Esophagus squamous epithelium (tissue), 5 donors: ENCODE data around the gene COQ5. TPM values are rescaled to one million over a fixed set of nuclear protein-coding genes. Genes with fewer than 3 reads are reported as not detected.

Experiments used
- DNase-seq: peaks from one replicate; lab custom pipeline; 2025; lab: John Stamatoyannopoulos, UW
- H3K27ac ChIP-seq, 4 donors: fragments of 200-600 bp; sonication (generic); one replicate each; pipeline ENCODE4 v1.5.1; 2016 to 2019; ENCODE audit warnings: mild to moderate bottlenecking in 1 of 4
- H3K27me3 ChIP-seq, 4 donors: fragments of 200-600 bp; sonication (generic); 1 replicate in 3 of 4; 2 replicates in 1 of 4; pipeline versions ENCODE4 v1.5.1 to v1.6.0; 2017 to 2021; ENCODE audit warnings: antibody characterized with exemption in 1 of 4
- H3K36me3 ChIP-seq, 3 donors: fragments of 200-600 bp; sonication (generic); one replicate each; pipeline ENCODE4 v1.5.1; 2016 to 2019
- H3K4me1 ChIP-seq, 3 donors: fragments of 200-600 bp; sonication (generic); one replicate each; pipeline ENCODE4 v1.5.1; 2017 to 2019
- H3K4me3 ChIP-seq, 4 donors: fragments of 200-600 bp; sonication (generic); 1 replicate in 3 of 4; 2 replicates in 1 of 4; pipeline ENCODE4 v1.5.1; 2016 to 2019; ENCODE audit warnings: mild to moderate bottlenecking in 2 of 4, moderate library complexity in 1 of 4
- H3K9me3 ChIP-seq, 3 donors: fragments of 200-600 bp; sonication (generic); one replicate each; pipeline ENCODE4 v1.5.1; 2016 to 2019
- POLR2A ChIP-seq, 4 donors: fragments of 450-650 bp; IDR thresholded peaks; one replicate each; pipeline ENCODE4 v1.6.1; 2017; ENCODE audit warnings: antibody characterized with exemption in 4 of 4, mild to moderate bottlenecking in 4 of 4, moderate library complexity in 3 of 4
- WGBS, 2 donors: methylation state at CpG; one replicate each; pipeline ENCODE4 v1.1.5; 2018; 5-methylcytosine and 5-hydroxymethylcytosine counted together
- intact Hi-C: fragments of 100-400 bp; cut with DNase I; formaldehyde crosslinking; loops from one replicate; pipeline ENCODE4 v1.15.0; 2022
- total RNA-seq, 4 donors: library from RNA; depleted of rRNA; stranded (reverse); fragments of >200 nt; gene quantifications; one replicate each; pipeline ENCODE4 v1.1.0, GENCODE V29; 2016
- TF ChIP-seq, protein P1 (sequence below), 6 experiments: fragments of 450-650 bp in 4 of 6; fragments of 200-600 bp in 2 of 6; sonication (generic) in 2 of 6; IDR thresholded peaks; one replicate each; pipeline ENCODE4 v1.5.1; 2016 to 2019; ENCODE audit warnings: antibody characterized with exemption in 6 of 6, mild to moderate bottlenecking in 4 of 6, moderate library complexity in 4 of 6
- donor health status: DM: yes; HTN: yes; CAD: no.

The COQ5 gene
- total RNA-seq, 4 donors from 2014 or later: 12.2 to 27.7 (median 20.3) TPM

DNA sequence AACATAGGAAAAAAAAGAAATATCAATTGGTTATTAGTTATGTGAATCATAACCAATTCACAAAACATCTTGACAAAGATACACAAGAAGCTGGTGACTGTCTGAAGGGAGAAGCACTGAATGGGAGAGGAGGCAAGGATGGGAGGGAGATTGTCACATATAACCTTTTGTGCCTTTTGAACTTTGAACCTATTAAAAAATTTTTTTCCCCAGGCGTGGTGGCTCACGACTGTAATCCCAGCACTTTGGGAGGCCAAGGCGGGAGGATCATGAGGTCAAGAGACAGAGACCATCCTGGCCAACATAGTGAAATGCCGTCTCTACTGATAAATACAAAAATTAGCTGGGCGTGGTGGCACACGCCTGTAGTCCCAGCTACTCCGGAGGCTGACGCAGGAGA lies 20.4 kb downstream of the COQ5 start:
- peaks cover 0 to 97% (median 11%) of the 10 kb centered on the region in 3 donors for H3K36me3 ChIP-seq
- H3K9me3 ChIP-seq: no peaks in the 10 kb centered on the region
- no peaks in the 10 kb centered on the region for H3K4me1 ChIP-seq
- 93 to 94% methylated on average over 6 to 8 of the region's 8 CpGs for WGBS, 2 donors
- H3K27ac ChIP-seq: no peak overlapping the region
- no peaks in the 10 kb centered on the region for H3K27me3 ChIP-seq
- H3K4me3 ChIP-seq: no peak overlapping the region
- intact Hi-C loops: no loop called here
- no peak for TF ChIP-seq POLR2A (IDR thresholded peaks at IDR 0.05)
- TF ChIP-seq, protein P1, sequence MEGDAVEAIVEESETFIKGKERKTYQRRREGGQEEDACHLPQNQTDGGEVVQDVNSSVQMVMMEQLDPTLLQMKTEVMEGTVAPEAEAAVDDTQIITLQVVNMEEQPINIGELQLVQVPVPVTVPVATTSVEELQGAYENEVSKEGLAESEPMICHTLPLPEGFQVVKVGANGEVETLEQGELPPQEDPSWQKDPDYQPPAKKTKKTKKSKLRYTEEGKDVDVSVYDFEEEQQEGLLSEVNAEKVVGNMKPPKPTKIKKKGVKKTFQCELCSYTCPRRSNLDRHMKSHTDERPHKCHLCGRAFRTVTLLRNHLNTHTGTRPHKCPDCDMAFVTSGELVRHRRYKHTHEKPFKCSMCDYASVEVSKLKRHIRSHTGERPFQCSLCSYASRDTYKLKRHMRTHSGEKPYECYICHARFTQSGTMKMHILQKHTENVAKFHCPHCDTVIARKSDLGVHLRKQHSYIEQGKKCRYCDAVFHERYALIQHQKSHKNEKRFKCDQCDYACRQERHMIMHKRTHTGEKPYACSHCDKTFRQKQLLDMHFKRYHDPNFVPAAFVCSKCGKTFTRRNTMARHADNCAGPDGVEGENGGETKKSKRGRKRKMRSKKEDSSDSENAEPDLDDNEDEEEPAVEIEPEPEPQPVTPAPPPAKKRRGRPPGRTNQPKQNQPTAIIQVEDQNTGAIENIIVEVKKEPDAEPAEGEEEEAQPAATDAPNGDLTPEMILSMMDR (IDR thresholded peaks at IDR 0.05): no peak
- DNase-seq: no peak

GRCh38 chr12:120504587-120504986 lies 24.4 kb downstream of the COQ5 start:
- intact Hi-C loops: no loop called here
- no peaks in the 10 kb centered on the region for H3K4me1 ChIP-seq
- peaks cover 0 to 87% (median 8%) of the 10 kb centered on the region in 3 donors for H3K36me3 ChIP-seq
- no peaks in the 10 kb centered on the region for H3K27me3 ChIP-seq
- DNase-seq: no peak
- no peak for TF ChIP-seq POLR2A (IDR thresholded peaks at IDR 0.05)
- TF ChIP-seq, protein P1 (IDR thresholded peaks at IDR 0.05): no peak
- no peak overlapping the region for H3K4me3 ChIP-seq
- no peaks in the 10 kb centered on the region for H3K9me3 ChIP-seq
- 71 to 91% methylated on average over 4 of the region's 4 CpGs for WGBS, 2 donors
- no peak overlapping the region for H3K27ac ChIP-seq

- H3K27me3 ChIP-seq: no peaks in the 10 kb centered on the region
- peak overlapping the region in 1 of 4 donors; percentile 7 for H3K27ac ChIP-seq
- TF ChIP-seq POLR2A (IDR thresholded peaks at IDR 0.05): no peak
- TF ChIP-seq, protein P1 (IDR thresholded peaks at IDR 0.05): no peak
- no peaks in the 10 kb centered on the region for H3K9me3 ChIP-seq
- H3K4me1 ChIP-seq: peaks cover 8 to 22% (median 14%) of the 10 kb centered on the region in 3 donors
- intact Hi-C loops: no loop called here
- 86 to 100% methylated on average over 1 of the region's 1 CpG for WGBS, 2 donors
- no peak overlapping the region for H3K4me3 ChIP-seq
- no peak for DNase-seq
- H3K36me3 ChIP-seq: peaks cover 5 to 70% (median 10%) of the 10 kb centered on the region in 3 donors
These were observed 28.4 kb downstream of the COQ5 start for GRCh38 chr12:120500581-120500980.

DNA sequence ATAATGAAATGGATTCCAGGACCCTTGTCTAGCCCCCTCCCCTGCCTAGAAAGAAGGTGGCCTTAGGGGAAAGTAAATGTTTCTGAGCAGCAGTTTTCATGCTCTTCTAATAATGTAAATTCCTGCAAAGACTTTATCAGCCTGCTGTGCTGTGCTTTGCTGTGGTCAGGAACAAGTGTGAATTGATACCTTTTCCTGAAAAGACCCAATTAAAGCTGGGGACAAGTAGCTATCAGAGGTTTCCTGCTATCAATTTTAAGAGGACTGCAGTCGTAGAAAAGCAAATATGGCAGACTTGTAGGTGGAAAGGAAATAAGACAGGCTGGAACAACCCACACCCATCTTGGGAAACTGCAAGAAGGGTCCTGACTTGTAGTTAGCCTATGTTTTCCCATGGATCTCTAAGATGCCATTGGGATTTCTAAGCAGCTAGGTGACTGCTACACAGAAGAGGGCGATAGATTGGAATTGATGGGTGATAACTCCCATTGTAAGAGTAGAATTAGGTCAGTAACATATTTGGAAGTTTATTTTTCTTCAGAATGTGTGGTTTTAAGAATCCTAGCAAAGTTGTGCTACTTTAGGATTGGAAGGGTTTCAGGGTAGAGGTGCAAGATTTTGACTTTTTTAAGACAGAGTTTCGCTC lies 30.0 kb downstream of the COQ5 start:
- TF ChIP-seq, protein P1 (IDR thresholded peaks at IDR 0.05): no peak
- TF ChIP-seq POLR2A (IDR thresholded peaks at IDR 0.05): no peak
- Histone ChIP-seq H3K9me3 (no peaks in the 10 kb centered on the region), H3K27me3 (no peaks in the 10 kb centered on the region), H3K27ac (peak overlapping the region in 1 of 4 donors; percentile 95), H3K36me3 (peaks cover 5 to 54% (median 10%) of the 10 kb centered on the region in 3 donors), H3K4me3 (no peak overlapping the region), H3K4me1 (peaks cover 8 to 36% (median 22%) of the 10 kb centered on the region in 3 donors)
- intact Hi-C loops: no loop called here
- DNase-seq: no peak
- WGBS, 2 donors: 83 to 91% methylated on average over 3 of the region's 3 CpGs

- intact Hi-C loops: no loop called here
- no peaks in the 10 kb centered on the region for H3K27me3 ChIP-seq
- H3K27ac ChIP-seq: peak overlapping the region; percentile 89 to 95 (median 94)
- TF ChIP-seq, protein P1 (IDR thresholded peaks at IDR 0.05): no peak
- no peak for TF ChIP-seq POLR2A (IDR thresholded peaks at IDR 0.05)
- H3K4me3 ChIP-seq: peak overlapping the region; percentile 82 to 99 (median 90)
- H3K36me3 ChIP-seq: peaks cover 0 to 41% (median 10%) of the 10 kb centered on the region in 3 donors
- WGBS, 2 donors: 16 to 20% methylated on average over 9 of the region's 9 CpGs
- no peaks in the 10 kb centered on the region for H3K9me3 ChIP-seq
- peaks cover 8 to 36% (median 22%) of the 10 kb centered on the region in 3 donors for H3K4me1 ChIP-seq
- no peak for DNase-seq
These were observed 31.3 kb downstream of the COQ5 start for GRCh38 chr12:120497524-120498150.
